Gastrocnemius medialis (tissue), 4 donors: Measurements from ENCODE around the gene OSGIN1. TPM values are rescaled to one million over a fixed set of nuclear protein-coding genes. Genes with fewer than 3 reads are reported as not detected.

Source experiments
- ATAC-seq, 2 donors: fragments of 150-250 bp; one replicate each; pipeline ENCODE4 v1.9.1; 2016
- DNase-seq, 2 donors: peaks; one replicate each; pipeline ENCODE4 v3.0.0-alpha.2; 2019
- H3K27ac ChIP-seq, 4 donors: fragments of 200-600 bp; sonication (generic); 1 replicate in 1 of 4; 2 replicates in 3 of 4; pipeline ENCODE4 v1.5.1; 2016 to 2018; ENCODE audit warnings: mild to moderate bottlenecking in 2 of 4, moderate library complexity in 1 of 4
- H3K27me3 ChIP-seq, 3 donors: fragments of 200-600 bp; sonication (generic) in 2 of 3; 1 replicate in 1 of 3; 2 replicates in 2 of 3; pipeline versions ENCODE4 v1.5.1 to v1.6.0; 2016 to 2019; ENCODE audit warnings: mild to moderate bottlenecking in 1 of 3, moderate library complexity in 1 of 3
- H3K36me3 ChIP-seq, 2 donors: fragments of 200-600 bp; sonication (generic) in 1 of 2; one replicate each; pipeline ENCODE4 v1.5.1; 2017 to 2018
- H3K4me1 ChIP-seq, 2 donors: fragments of 200-600 bp; sonication (generic) in 1 of 2; one replicate each; pipeline ENCODE4 v1.5.1; 2016 to 2017; ENCODE audit warnings: mild to moderate bottlenecking in 2 of 2
- H3K4me3 ChIP-seq, 4 donors: fragments of 200-600 bp; sonication (generic) in 3 of 4; 1 replicate in 1 of 4; 2 replicates in 3 of 4; pipeline ENCODE4 v1.5.1; 2016 to 2019; ENCODE audit warnings: mild to moderate bottlenecking in 2 of 4
- H3K9me3 ChIP-seq, 3 donors: fragments of 200-600 bp; sonication (generic) in 2 of 3; 1 replicate in 1 of 3; 2 replicates in 2 of 3; pipeline ENCODE4 v1.5.1; 2016 to 2019
- CTCF ChIP-seq, 5 experiments: fragments of 450-650 bp in 3 of 5; fragments of 200-600 bp in 2 of 5; sonication (generic) in 2 of 5; IDR thresholded peaks in 4 of 5; conservative IDR thresholded peaks in 1 of 5; 1 replicate in 4 of 5; 2 replicates in 1 of 5; pipeline ENCODE4 v1.5.1; 2016 to 2019; ENCODE audit warnings: antibody characterized with exemption in 5 of 5, mild to moderate bottlenecking in 3 of 5, moderate library complexity in 3 of 5
- POLR2A ChIP-seq, 2 donors: fragments of 450-650 bp; IDR thresholded peaks; one replicate each; pipeline ENCODE4 v1.6.1; 2017; ENCODE audit warnings: antibody characterized with exemption in 2 of 2, mild to moderate bottlenecking in 2 of 2, moderate library complexity in 2 of 2
- in situ Hi-C, 4 donors: fragments of 200-750 bp; cut with MboI; loops; one replicate each; pipeline versions ENCODE4 v1.15.0 to v1.8.0; 2017; ENCODE audit warnings: low sequenced_read_pairs in 4 of 4
- intact Hi-C: fragments of 100-400 bp; cut with DNase I; formaldehyde crosslinking; loops from one replicate; pipeline ENCODE4 v1.15.1; 2023; ENCODE audit warnings: low total_unique reads
- total RNA-seq, 4 donors: library from RNA; depleted of rRNA; stranded (reverse); fragments of >200 nt; gene quantifications; one replicate each; pipeline versions ENCODE4 v1.1.0 to v1.2.3, GENCODE V29; 2016

Gene OSGIN1
- total RNA-seq, 4 donors from 2014 or later, result 9.6 to 24.9 (median 13.2) TPM

GRCh38 chr16:83929811-83930555, 23.1 kb upstream of the OSGIN1 start:
- ATAC-seq, result no peak
- no peak for TF ChIP-seq POLR2A (IDR thresholded peaks at IDR 0.05)
- TF ChIP-seq CTCF (IDR thresholded peaks at IDR 0.05 in 4 of 5, conservative IDR thresholded peaks at IDR 0.05 in 1 of 5), result no peak
- Histone ChIP-seq H3K4me3 (no peak overlapping the region), H3K9me3 (no peaks in the 10 kb centered on the region), H3K4me1 (peaks cover 8 to 12% of the 10 kb centered on the region in 2 donors), H3K36me3 (no peaks in the 10 kb centered on the region), H3K27me3 (no peaks in the 10 kb centered on the region), H3K27ac (no peak overlapping the region)
- DNase-seq, result no peak
- in situ Hi-C loops (loop anchor here in 1 of 4 donors (10.0 kb wide), 1 partner anchor 115 kb away; the partner anchor contains the start of gene SLC38A8), intact Hi-C loops (no loop called here)

GRCh38 chr16:83930730-83931500, 22.1 kb upstream of the OSGIN1 start:
- no peak overlapping the region for H3K4me3 ChIP-seq
- no peak overlapping the region for H3K27ac ChIP-seq
- no peaks in the 10 kb centered on the region for H3K9me3 ChIP-seq
- H3K36me3 ChIP-seq, result no peaks in the 10 kb centered on the region
- ATAC-seq (no peak), DNase-seq (no peak)
- H3K27me3 ChIP-seq, result no peaks in the 10 kb centered on the region
- intact Hi-C loops, result no loop called here
- TF ChIP-seq CTCF (IDR thresholded peaks at IDR 0.05 in 4 of 5, conservative IDR thresholded peaks at IDR 0.05 in 1 of 5), result no peak
- no peak for TF ChIP-seq POLR2A (IDR thresholded peaks at IDR 0.05)
- peaks cover 8 to 12% of the 10 kb centered on the region in 2 donors for H3K4me1 ChIP-seq
- in situ Hi-C loops, result no loop called here

GRCh38 chr16:83931556-83931955, 21.5 kb upstream of the OSGIN1 start:
- Histone ChIP-seq H3K36me3 (no peaks in the 10 kb centered on the region), H3K4me1 (peaks cover 6% of the 10 kb centered on the region in 2 donors), H3K9me3 (no peaks in the 10 kb centered on the region), H3K27me3 (no peaks in the 10 kb centered on the region), H3K27ac (no peak overlapping the region), H3K4me3 (no peak overlapping the region)
- TF ChIP-seq CTCF (IDR thresholded peaks at IDR 0.05 in 4 of 5, conservative IDR thresholded peaks at IDR 0.05 in 1 of 5), result no peak
- no peak for TF ChIP-seq POLR2A (IDR thresholded peaks at IDR 0.05)
- in situ Hi-C loops, result no loop called here
- intact Hi-C loops, result no loop called here
- DNase-seq (no peak), ATAC-seq (no peak)

- in situ Hi-C loops, result no loop called here
- H3K4me1 ChIP-seq, result peaks cover 0 to 3% of the 10 kb centered on the region in 2 donors
- no peak overlapping the region for H3K27ac ChIP-seq
- H3K36me3 ChIP-seq, result no peaks in the 10 kb centered on the region
- no peak for TF ChIP-seq CTCF (IDR thresholded peaks at IDR 0.05 in 4 of 5, conservative IDR thresholded peaks at IDR 0.05 in 1 of 5)
- no peak for TF ChIP-seq POLR2A (IDR thresholded peaks at IDR 0.05)
- no peak for ATAC-seq
- no peak for DNase-seq
- no peaks in the 10 kb centered on the region for H3K9me3 ChIP-seq
- no peaks in the 10 kb centered on the region for H3K27me3 ChIP-seq
- intact Hi-C loops, result no loop called here
- no peak overlapping the region for H3K4me3 ChIP-seq
Observed at GRCh38 chr16:83932304-83932703, 20.7 kb upstream of the OSGIN1 start.
